ENCODE data around the gene KCNT1. TPM values are rescaled to one million over a fixed set of nuclear protein-coding genes. Genes with fewer than 3 reads are reported as not detected.

Gene KCNT1
- total RNA-seq, 1 donor = not detected

DNA sequence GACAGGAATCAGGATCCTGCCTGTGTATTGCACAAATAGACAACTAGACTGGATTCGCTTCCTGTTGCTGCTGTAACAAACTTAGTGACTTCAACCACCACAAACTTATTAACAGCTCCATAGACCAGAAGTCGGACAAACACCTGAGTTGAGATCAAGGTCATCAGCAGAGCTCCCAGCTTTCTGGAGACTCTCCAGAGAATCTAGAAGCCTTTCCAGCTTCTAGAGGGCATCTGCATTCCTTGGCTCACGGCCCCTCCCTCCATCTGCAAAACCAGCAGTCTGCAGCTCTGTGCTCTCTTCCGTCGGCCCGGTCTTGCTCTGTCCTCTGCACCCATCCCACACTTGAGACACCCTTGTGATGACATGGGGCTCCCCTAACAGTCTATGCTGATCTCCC, 99.1 kb downstream of the KCNT1 start:
- no peak for DNase-seq (ENCODE audit: insufficient read length, low spot score, missing footprints)
- Histone ChIP-seq H3K9me3 (ENCODE audit: low read depth, low read length) (no peaks in the 10 kb centered on the region), H3K4me1 (ENCODE audit: insufficient read depth, low read length) (peaks cover 8% of the 10 kb centered on the region), H4K20me1 (ENCODE audit: insufficient read depth, low read length) (peaks cover 4% of the 10 kb centered on the region), H3K27me3 (ENCODE audit: insufficient read depth, low read length) (no peaks in the 10 kb centered on the region), H3K36me3 (ENCODE audit: insufficient read depth, low read length) (no peaks in the 10 kb centered on the region), H3K27ac (ENCODE audit: low read depth, low read length) (no peak overlapping the region), H2AFZ (ENCODE audit: low read length) (no peak overlapping the region), H3K79me2 (ENCODE audit: insufficient read depth, low read length) (no peaks in the 10 kb centered on the region), H3K4me3 (ENCODE audit: insufficient read depth, low read length) (no peak overlapping the region), H3K4me2 (ENCODE audit: insufficient read depth, low read length) (no peak overlapping the region)
- TF ChIP-seq, protein P1, sequence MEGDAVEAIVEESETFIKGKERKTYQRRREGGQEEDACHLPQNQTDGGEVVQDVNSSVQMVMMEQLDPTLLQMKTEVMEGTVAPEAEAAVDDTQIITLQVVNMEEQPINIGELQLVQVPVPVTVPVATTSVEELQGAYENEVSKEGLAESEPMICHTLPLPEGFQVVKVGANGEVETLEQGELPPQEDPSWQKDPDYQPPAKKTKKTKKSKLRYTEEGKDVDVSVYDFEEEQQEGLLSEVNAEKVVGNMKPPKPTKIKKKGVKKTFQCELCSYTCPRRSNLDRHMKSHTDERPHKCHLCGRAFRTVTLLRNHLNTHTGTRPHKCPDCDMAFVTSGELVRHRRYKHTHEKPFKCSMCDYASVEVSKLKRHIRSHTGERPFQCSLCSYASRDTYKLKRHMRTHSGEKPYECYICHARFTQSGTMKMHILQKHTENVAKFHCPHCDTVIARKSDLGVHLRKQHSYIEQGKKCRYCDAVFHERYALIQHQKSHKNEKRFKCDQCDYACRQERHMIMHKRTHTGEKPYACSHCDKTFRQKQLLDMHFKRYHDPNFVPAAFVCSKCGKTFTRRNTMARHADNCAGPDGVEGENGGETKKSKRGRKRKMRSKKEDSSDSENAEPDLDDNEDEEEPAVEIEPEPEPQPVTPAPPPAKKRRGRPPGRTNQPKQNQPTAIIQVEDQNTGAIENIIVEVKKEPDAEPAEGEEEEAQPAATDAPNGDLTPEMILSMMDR (IDR thresholded peaks at IDR 0.05; ENCODE audit: extremely low read depth, low read depth, low read length) = no peak

DNA sequence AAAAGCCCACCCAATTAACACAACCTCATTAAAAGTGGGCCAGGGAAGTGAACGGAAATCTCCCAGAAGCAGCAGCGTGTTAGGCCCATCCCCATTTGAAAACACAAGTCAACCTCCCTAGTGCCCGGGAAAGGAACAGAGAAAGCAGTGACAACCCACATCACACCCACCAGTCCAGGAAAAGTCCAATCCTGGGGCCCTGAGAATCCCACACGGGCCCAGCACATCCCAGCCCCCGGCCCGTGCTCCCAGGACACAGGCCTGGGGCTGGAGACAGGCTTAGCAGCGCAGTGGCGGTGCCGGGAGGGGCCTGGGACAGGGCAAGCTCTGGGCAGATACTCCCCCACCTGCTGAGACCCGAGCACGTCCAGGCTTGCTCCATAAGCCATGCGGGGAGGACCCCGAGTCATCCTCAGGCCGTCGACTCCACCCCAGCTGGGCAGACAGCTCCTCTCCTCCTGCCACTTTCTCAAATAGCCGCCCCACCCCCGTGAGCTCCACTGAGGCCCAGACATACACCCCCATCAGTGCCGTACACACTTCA, 101.0 kb downstream of the KCNT1 start:
- H3K27me3 ChIP-seq (ENCODE audit: insufficient read depth, low read length) = no peaks in the 10 kb centered on the region
- peaks cover 8% of the 10 kb centered on the region for H3K4me1 ChIP-seq (ENCODE audit: insufficient read depth, low read length)
- H3K9me3 ChIP-seq (ENCODE audit: low read depth, low read length) = no peaks in the 10 kb centered on the region
- H3K36me3 ChIP-seq (ENCODE audit: insufficient read depth, low read length) = no peaks in the 10 kb centered on the region
- no peak overlapping the region for H3K4me3 ChIP-seq (ENCODE audit: insufficient read depth, low read length)
- H2AFZ ChIP-seq (ENCODE audit: low read length) = no peak overlapping the region
- no peak overlapping the region for H3K4me2 ChIP-seq (ENCODE audit: insufficient read depth, low read length)
- H3K27ac ChIP-seq (ENCODE audit: low read depth, low read length) = no peak overlapping the region
- no peaks in the 10 kb centered on the region for H3K79me2 ChIP-seq (ENCODE audit: insufficient read depth, low read length)
- peak; percentile 58 for DNase-seq (ENCODE audit: insufficient read length, low spot score, missing footprints)
- peaks cover 11% of the 10 kb centered on the region for H4K20me1 ChIP-seq (ENCODE audit: insufficient read depth, low read length)
- TF ChIP-seq, protein P1 (IDR thresholded peaks at IDR 0.05; ENCODE audit: extremely low read depth, low read depth, low read length) = no peak

DNA sequence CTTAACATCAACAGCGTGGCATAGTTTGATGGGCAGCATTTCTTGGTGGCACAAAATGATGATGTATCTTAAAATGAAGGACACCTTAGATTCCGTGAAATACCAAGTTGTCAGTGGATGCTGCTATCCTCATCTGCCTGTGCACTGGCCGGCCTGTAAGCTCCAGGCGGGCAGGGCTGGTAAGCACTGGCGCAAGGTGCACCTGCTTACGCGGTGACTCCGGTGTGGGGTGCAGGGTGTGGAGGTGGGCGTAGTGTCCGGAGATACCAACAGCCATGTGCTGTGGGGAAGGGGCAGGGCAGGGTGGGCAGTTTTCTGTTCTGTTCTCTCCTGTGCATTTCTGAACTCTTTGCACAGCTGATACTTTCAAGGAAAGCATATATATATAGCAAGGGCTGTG, 101.5 kb downstream of the KCNT1 start:
- H2AFZ ChIP-seq (ENCODE audit: low read length) = no peak overlapping the region
- H3K4me1 ChIP-seq (ENCODE audit: insufficient read depth, low read length) = peaks cover 8% of the 10 kb centered on the region
- H3K27ac ChIP-seq (ENCODE audit: low read depth, low read length) = no peak overlapping the region
- H4K20me1 ChIP-seq (ENCODE audit: insufficient read depth, low read length) = peaks cover 11% of the 10 kb centered on the region
- no peaks in the 10 kb centered on the region for H3K9me3 ChIP-seq (ENCODE audit: low read depth, low read length)
- DNase-seq (ENCODE audit: insufficient read length, low spot score, missing footprints) = peak; percentile 47
- H3K27me3 ChIP-seq (ENCODE audit: insufficient read depth, low read length) = no peaks in the 10 kb centered on the region
- TF ChIP-seq, protein P1 (IDR thresholded peaks at IDR 0.05; ENCODE audit: extremely low read depth, low read depth, low read length) = no peak
- no peaks in the 10 kb centered on the region for H3K36me3 ChIP-seq (ENCODE audit: insufficient read depth, low read length)
- no peak overlapping the region for H3K4me3 ChIP-seq (ENCODE audit: insufficient read depth, low read length)
- H3K4me2 ChIP-seq (ENCODE audit: insufficient read depth, low read length) = no peak overlapping the region
- no peaks in the 10 kb centered on the region for H3K79me2 ChIP-seq (ENCODE audit: insufficient read depth, low read length)

DNA sequence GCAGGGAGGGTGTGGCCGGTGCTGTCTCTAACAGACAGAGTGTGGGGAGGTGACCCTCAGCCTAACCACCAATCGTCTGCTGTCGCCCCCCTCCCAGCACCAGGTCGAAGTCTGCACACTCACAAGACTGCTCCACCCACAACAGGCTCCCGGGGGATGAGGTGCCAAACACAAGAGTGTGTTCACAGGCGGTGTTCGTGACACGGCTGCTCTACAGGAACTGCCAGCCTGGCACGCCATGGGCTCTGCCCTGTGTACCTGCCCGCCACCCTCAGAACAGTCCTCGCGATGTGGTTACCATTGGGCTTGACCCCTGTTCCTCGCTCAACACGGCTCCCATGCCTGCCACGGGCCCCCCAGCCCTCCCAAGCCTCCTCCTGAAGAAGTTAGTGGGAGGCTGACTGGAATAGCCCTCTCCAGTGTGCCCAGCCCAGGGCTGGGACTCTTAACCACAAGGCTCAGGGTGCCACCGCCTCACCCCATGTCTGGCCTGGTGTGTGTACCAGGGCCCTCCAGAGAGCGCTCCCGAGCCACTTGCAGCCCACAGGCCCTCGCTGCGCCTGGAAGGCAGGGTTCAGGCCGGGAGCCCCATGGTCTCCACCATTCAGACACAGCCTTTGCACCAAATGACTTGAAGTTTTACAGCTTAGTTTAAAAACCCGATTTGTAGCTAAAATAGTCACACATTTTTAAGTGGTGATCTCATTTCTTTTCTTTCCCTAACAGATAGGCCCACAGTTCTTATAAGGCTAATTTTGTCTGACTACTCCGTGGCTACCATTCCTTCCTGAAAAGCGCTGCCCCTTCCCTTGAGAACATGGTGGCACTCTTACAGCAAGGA, 102.8 kb downstream of the KCNT1 start:
- Histone ChIP-seq H3K4me3 (ENCODE audit: insufficient read depth, low read length) (no peak overlapping the region), H3K9me3 (ENCODE audit: low read depth, low read length) (no peaks in the 10 kb centered on the region), H3K27ac (ENCODE audit: low read depth, low read length) (no peak overlapping the region), H3K4me1 (ENCODE audit: insufficient read depth, low read length) (peaks cover 18% of the 10 kb centered on the region), H4K20me1 (ENCODE audit: insufficient read depth, low read length) (peaks cover 16% of the 10 kb centered on the region), H2AFZ (ENCODE audit: low read length) (peak overlapping the region; percentile 13), H3K36me3 (ENCODE audit: insufficient read depth, low read length) (peaks cover 4% of the 10 kb centered on the region), H3K79me2 (ENCODE audit: insufficient read depth, low read length) (no peaks in the 10 kb centered on the region), H3K27me3 (ENCODE audit: insufficient read depth, low read length) (no peaks in the 10 kb centered on the region), H3K4me2 (ENCODE audit: insufficient read depth, low read length) (no peak overlapping the region)
- peak; percentile 92 for DNase-seq (ENCODE audit: insufficient read length, low spot score, missing footprints)
- TF ChIP-seq, protein P1 (IDR thresholded peaks at IDR 0.05; ENCODE audit: extremely low read depth, low read depth, low read length) = no peak

Measured in osteoblast (primary cell).